ENCODE data around the gene PDE8A. TPM values are rescaled to one million over a fixed set of nuclear protein-coding genes. Genes with fewer than 3 reads are reported as not detected.

Gene PDE8A
- total and polyA plus RNA-seq, 2 experiments from 2014 or later, result 5.6 to 7.5 TPM

DNA sequence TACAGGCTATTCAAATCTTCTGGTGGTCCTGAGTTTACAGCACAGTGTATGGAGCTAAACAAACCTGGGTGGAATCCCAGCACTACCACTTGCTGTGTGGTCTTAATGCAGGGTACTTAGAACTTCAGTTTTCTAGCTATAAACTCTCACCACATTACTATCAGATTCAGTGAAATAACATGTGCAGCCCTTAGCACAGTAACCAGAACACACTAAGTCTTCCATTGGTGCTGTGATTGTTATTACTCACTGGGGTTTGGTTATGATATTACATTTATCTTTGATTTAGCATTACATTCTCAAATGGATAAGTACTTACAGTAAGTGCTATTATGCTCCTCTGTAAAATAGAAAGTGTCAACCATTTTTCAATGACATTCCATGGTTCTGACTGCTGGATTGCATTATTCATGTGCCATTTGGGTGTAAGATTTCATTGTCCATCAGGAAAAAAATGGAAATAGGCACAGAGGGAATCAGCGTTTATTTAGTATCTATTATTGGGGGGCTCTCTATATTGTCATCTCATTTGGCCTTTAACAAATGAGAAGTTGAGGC, 81.9 kb downstream of the PDE8A start (continued):
- TF ChIP-seq ZNF462 (CRISPR knock-in tag; IDR thresholded peaks at IDR 0.05) (no peak), CREB1 (CRISPR knock-in tag; IDR thresholded peaks at IDR 0.05; ENCODE audit: low read depth) (no peak), POLR2AphosphoS5 (IDR thresholded peaks at IDR 0.05; ENCODE audit: low read depth) (no peak), CTCF (conservative IDR thresholded peaks at IDR 0.05; ENCODE audit: low read depth in 2 of 2) (no peak), ZNF114 (CRISPR knock-in tag; IDR thresholded peaks at IDR 0.05) (no peak), STAT1 (IDR thresholded peaks at IDR 0.05; ENCODE audit: unreplicated experiment) (no peak), NANOG (IDR thresholded peaks at IDR 0.05; ENCODE audit: borderline replicate concordance) (no peak), ZNF331 (CRISPR knock-in tag; IDR thresholded peaks at IDR 0.05; ENCODE audit: low read depth) (no peak), JUNB (IDR thresholded peaks at IDR 0.05; ENCODE audit: unreplicated experiment) (no peak), EZH2 (IDR thresholded peaks at IDR 0.05; ENCODE audit: low read depth, unreplicated experiment) (no peak)
